ENCODE data around the gene CD9. TPM values are rescaled to one million over a fixed set of nuclear protein-coding genes. Genes with fewer than 3 reads are reported as not detected.
A peak's percentile ranks its signal among the peaks of the same experiment; 100 is the strongest.

Gene CD9
- polyA plus RNA-seq, 3 donors, result 7.6 to 323 (median 7.7) TPM

GRCh38 chr12:6172086-6172485 lies 28.1 kb upstream of the CD9 start:
- peaks cover 34% of the 10 kb centered on the region for H3K4me1 Mint-ChIP-seq
- H3K4me1 ChIP-seq (ENCODE audit: control insufficient read depth in 1 of 2, insufficient read depth in 2 of 2, low read length in 2 of 2), result peaks cover 34 to 35% of the 10 kb centered on the region in 2 donors
- no peak overlapping the region for H3K27ac ChIP-seq (ENCODE audit: low read depth in 1 of 2, low read length in 2 of 2)
- peaks cover 0 to 2% (median 0%) of the 10 kb centered on the region in 3 donors for H3K27me3 Mint-ChIP-seq (ENCODE audit: low read depth in 3 of 3)
- H3K27me3 ChIP-seq (ENCODE audit: control insufficient read depth in 2 of 2, insufficient read depth in 2 of 2, low read length in 2 of 2), result no peaks in the 10 kb centered on the region
- H2AFZ ChIP-seq (ENCODE audit: insufficient read depth, low read depth, low read length, poor library complexity, severe bottlenecking), result no peak overlapping the region
- peaks cover 0 to 2% (median 0%) of the 10 kb centered on the region in 7 donors for H3K9me3 Mint-ChIP-seq
- no peak for DNase-seq
- peak overlapping the region in 2 of 7 donors; percentile 25 to 66 for H3K27ac Mint-ChIP-seq
- no peaks in the 10 kb centered on the region for H3K36me3 ChIP-seq (replicated peaks in 1 of 2; ENCODE audit: control insufficient read depth in 1 of 2, insufficient read depth in 2 of 2, low read length in 2 of 2)
- no peak overlapping the region for H3K9ac ChIP-seq (ENCODE audit: insufficient read depth, low read length, poor library complexity, severe bottlenecking)
- H3K4me3 Mint-ChIP-seq, result no peak overlapping the region
- no peak overlapping the region for H3K4me2 ChIP-seq (replicated peaks; ENCODE audit: extremely low read depth, low read length, poor library complexity, severe bottlenecking)
- no peak overlapping the region for H3K4me3 ChIP-seq (replicated peaks in 1 of 3; ENCODE audit: low read depth in 2 of 3, low read length in 3 of 3)
- TF ChIP-seq CTCF (IDR thresholded peaks at IDR 0.05), result no peak
- peaks cover 0 to 2% of the 10 kb centered on the region in 2 donors for H3K36me3 Mint-ChIP-seq
- H3K9me3 ChIP-seq (replicated peaks in 1 of 2; ENCODE audit: control insufficient read depth in 1 of 2, insufficient read depth in 1 of 2, low read length in 2 of 2), result no peaks in the 10 kb centered on the region
- H4K20me1 ChIP-seq (ENCODE audit: insufficient read depth, low read length), result no peaks in the 10 kb centered on the region
- intact Hi-C loops (cut with micrococcal nuclease), result loop anchor here in 1 of 2 donors (10.0 kb wide), 1 partner anchor 97 kb away; no protein-coding TSS in a partner anchor
- WGBS (ENCODE audit: insufficient coverage), result 96% methylated on average over 15 of the region's 15 CpGs
- H3K79me2 ChIP-seq (ENCODE audit: insufficient read depth, low read length), result no peaks in the 10 kb centered on the region

GRCh38 chr12:6172862-6173261 lies 27.3 kb upstream of the CD9 start:
- Histone ChIP-seq H3K4me2 (replicated peaks; ENCODE audit: extremely low read depth, low read length, poor library complexity, severe bottlenecking) (no peak overlapping the region), H3K36me3 (replicated peaks in 1 of 2; ENCODE audit: control insufficient read depth in 1 of 2, insufficient read depth in 2 of 2, low read length in 2 of 2) (no peaks in the 10 kb centered on the region), H3K4me3 (replicated peaks in 1 of 3; ENCODE audit: low read depth in 2 of 3, low read length in 3 of 3) (no peak overlapping the region), H4K20me1 (ENCODE audit: insufficient read depth, low read length) (no peaks in the 10 kb centered on the region), H2AFZ (ENCODE audit: insufficient read depth, low read depth, low read length, poor library complexity, severe bottlenecking) (no peak overlapping the region), H3K9me3 (replicated peaks in 1 of 2; ENCODE audit: control insufficient read depth in 1 of 2, insufficient read depth in 1 of 2, low read length in 2 of 2) (no peaks in the 10 kb centered on the region), H3K4me1 (ENCODE audit: control insufficient read depth in 1 of 2, insufficient read depth in 2 of 2, low read length in 2 of 2) (peaks cover 26 to 28% of the 10 kb centered on the region in 2 donors), H3K9ac (ENCODE audit: insufficient read depth, low read length, poor library complexity, severe bottlenecking) (no peak overlapping the region), H3K79me2 (ENCODE audit: insufficient read depth, low read length) (no peaks in the 10 kb centered on the region), H3K27ac (ENCODE audit: low read depth in 1 of 2, low read length in 2 of 2) (no peak overlapping the region), H3K27me3 (ENCODE audit: control insufficient read depth in 2 of 2, insufficient read depth in 2 of 2, low read length in 2 of 2) (no peaks in the 10 kb centered on the region)
- Mint-ChIP-seq H3K9me3 (peaks cover 0 to 3% (median 0%) of the 10 kb centered on the region in 7 donors), H3K27ac (peak overlapping the region in 1 of 7 donors; percentile 30), H3K36me3 (peaks cover 0 to 2% of the 10 kb centered on the region in 2 donors), H3K4me3 (no peak overlapping the region), H3K4me1 (peaks cover 29% of the 10 kb centered on the region), H3K27me3 (ENCODE audit: low read depth in 3 of 3) (peaks cover 1 to 5% (median 2%) of the 10 kb centered on the region in 3 donors)
- WGBS (ENCODE audit: insufficient coverage), result no CpG with 5 or more reads among the region's 4 CpGs
- DNase-seq, result no peak
- TF ChIP-seq CTCF (IDR thresholded peaks at IDR 0.05), result no peak
- intact Hi-C loops (cut with micrococcal nuclease), result loop anchor here in 1 of 2 donors (10.0 kb wide), 1 partner anchor 98 kb away; no protein-coding TSS in a partner anchor

Data from CD14-positive monocyte (primary cell).